ENCODE data around the gene OPN1LW.
"Not testable (repeated sequence)": the region's sequence is repeated elsewhere in the genome, so short reads cannot be mapped to it uniquely, and the experiment has no call there.

Gene OPN1LW

GRCh38 chrX:154125391-154126040 is 18.5 kb upstream of the OPN1LW start:
- in situ Hi-C loops (cut with HindIII; ENCODE audit: low pct_ligation_motif_present, low pct_unique_long_range_greater_than_20kb, low sequenced_read_pairs) = no loop called here
- DNase-seq = no peak

- in situ Hi-C loops (cut with HindIII; ENCODE audit: low pct_ligation_motif_present, low pct_unique_long_range_greater_than_20kb, low sequenced_read_pairs) = no loop called here
- no peak for DNase-seq
These were observed 17.9 kb upstream of the OPN1LW start for GRCh38 chrX:154126101-154126500.

DNA sequence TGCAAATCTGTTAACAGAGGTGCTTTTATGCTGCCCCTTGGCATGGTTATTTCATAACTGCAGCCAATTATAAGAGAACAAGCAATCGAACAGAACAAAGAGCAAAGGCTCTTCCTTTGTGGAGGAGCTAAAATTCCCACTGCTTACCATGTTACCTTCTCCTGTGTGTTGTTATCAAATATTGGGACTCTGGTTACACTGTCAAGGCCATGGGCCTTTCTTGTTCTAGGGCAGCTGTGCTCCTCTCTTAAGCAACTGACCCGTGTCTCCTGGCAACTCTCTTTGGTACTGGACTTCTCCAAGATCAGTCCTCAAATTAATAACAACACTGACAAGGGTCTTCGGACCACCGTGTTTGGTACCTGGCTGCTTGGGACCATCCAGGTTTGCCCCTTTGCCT is 12.1 kb upstream of the OPN1LW start:
- in situ Hi-C loops (cut with HindIII; ENCODE audit: low pct_ligation_motif_present, low pct_unique_long_range_greater_than_20kb, low sequenced_read_pairs) = no loop called here
- no peak for DNase-seq

- no peak for DNase-seq
- in situ Hi-C loops (cut with HindIII; ENCODE audit: low pct_ligation_motif_present, low pct_unique_long_range_greater_than_20kb, low sequenced_read_pairs) = no loop called here
These were observed 11.7 kb upstream of the OPN1LW start for GRCh38 chrX:154132366-154132765.

GRCh38 chrX:154135458-154136229 is 8.4 kb upstream of the OPN1LW start:
- in situ Hi-C loops (cut with HindIII; ENCODE audit: low pct_ligation_motif_present, low pct_unique_long_range_greater_than_20kb, low sequenced_read_pairs) = no loop called here
- DNase-seq = peak; percentile 58

- in situ Hi-C loops (cut with HindIII; ENCODE audit: low pct_ligation_motif_present, low pct_unique_long_range_greater_than_20kb, low sequenced_read_pairs) = no loop called here
- peak; percentile 20 for DNase-seq
These were observed 7.3 kb upstream of the OPN1LW start for GRCh38 chrX:154136627-154137161.

DNA sequence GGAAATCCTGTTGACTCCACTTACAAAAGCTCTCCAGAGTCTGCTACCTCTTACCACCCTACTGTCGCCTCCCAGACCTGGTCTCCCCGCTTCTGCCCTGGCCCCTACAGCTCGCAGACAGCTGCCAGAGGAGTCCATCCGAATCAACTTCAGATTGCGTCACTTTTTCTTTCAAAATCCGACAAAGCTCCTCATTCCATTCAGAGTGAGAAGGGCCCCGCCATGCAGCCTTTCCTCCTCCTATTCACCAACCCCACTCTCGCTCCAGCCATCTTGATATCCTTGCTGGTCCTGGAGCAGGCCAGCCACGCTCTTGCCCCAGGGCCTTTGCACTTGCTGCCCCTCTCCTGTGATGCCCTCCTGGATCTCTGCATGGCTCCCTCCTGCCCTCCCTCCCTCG is 5.2 kb upstream of the OPN1LW start:
- no peak for DNase-seq
- in situ Hi-C loops (cut with HindIII; ENCODE audit: low pct_ligation_motif_present, low pct_unique_long_range_greater_than_20kb, low sequenced_read_pairs) = no loop called here

DNA sequence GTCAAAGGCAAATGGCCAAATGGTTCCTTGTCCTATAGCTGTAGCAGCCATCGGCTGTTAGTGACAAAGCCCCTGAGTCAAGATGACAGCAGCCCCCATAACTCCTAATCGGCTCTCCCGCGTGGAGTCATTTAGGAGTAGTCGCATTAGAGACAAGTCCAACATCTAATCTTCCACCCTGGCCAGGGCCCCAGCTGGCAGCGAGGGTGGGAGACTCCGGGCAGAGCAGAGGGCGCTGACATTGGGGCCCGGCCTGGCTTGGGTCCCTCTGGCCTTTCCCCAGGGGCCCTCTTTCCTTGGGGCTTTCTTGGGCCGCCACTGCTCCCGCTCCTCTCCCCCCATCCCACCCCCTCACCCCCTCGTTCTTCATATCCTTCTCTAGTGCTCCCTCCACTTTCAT is 3.8 kb upstream of the OPN1LW start:
- in situ Hi-C loops (cut with HindIII; ENCODE audit: low pct_ligation_motif_present, low pct_unique_long_range_greater_than_20kb, low sequenced_read_pairs) = no loop called here
- no peak for DNase-seq

DNA sequence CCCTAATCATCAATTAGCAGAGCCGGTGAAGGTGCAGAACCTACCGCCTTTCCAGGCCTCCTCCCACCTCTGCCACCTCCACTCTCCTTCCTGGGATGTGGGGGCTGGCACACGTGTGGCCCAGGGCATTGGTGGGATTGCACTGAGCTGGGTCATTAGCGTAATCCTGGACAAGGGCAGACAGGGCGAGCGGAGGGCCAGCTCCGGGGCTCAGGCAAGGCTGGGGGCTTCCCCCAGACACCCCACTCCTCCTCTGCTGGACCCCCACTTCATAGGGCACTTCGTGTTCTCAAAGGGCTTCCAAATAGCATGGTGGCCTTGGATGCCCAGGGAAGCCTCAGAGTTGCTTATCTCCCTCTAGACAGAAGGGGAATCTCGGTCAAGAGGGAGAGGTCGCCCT is 3.3 kb upstream of the OPN1LW start:
- no peak for DNase-seq
- in situ Hi-C loops (cut with HindIII; ENCODE audit: low pct_ligation_motif_present, low pct_unique_long_range_greater_than_20kb, low sequenced_read_pairs) = no loop called here

- DNase-seq = no peak
- in situ Hi-C loops (cut with HindIII; ENCODE audit: low pct_ligation_motif_present, low pct_unique_long_range_greater_than_20kb, low sequenced_read_pairs) = no loop called here
These were observed 1.7 kb upstream of the OPN1LW start for GRCh38 chrX:154142386-154142785.

- in situ Hi-C loops (cut with HindIII; ENCODE audit: low pct_ligation_motif_present, low pct_unique_long_range_greater_than_20kb, low sequenced_read_pairs) = no loop called here
- DNase-seq = no peak
These were observed 895 bp upstream of the OPN1LW start for GRCh38 chrX:154142950-154143745.

GRCh38 chrX:154151030-154151429 is 7.0 kb downstream of the OPN1LW start:
- in situ Hi-C loops (cut with HindIII; ENCODE audit: low pct_ligation_motif_present, low pct_unique_long_range_greater_than_20kb, low sequenced_read_pairs); DNase-seq: not testable (repeated sequence)

DNA sequence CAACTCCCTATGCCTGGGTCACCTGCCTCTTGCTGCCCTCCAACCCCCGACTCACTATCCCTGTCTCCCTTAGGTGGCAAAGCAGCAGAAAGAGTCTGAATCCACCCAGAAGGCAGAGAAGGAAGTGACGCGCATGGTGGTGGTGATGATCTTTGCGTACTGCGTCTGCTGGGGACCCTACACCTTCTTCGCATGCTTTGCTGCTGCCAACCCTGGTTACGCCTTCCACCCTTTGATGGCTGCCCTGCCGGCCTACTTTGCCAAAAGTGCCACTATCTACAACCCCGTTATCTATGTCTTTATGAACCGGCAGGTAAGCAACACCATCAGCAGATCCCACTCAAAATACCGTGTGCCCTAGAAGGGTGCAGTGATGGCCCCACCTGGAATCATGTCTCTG is 12.2 kb downstream of the OPN1LW start:
- in situ Hi-C loops (cut with HindIII; ENCODE audit: low pct_ligation_motif_present, low pct_unique_long_range_greater_than_20kb, low sequenced_read_pairs); DNase-seq: not testable (repeated sequence)

DNA sequence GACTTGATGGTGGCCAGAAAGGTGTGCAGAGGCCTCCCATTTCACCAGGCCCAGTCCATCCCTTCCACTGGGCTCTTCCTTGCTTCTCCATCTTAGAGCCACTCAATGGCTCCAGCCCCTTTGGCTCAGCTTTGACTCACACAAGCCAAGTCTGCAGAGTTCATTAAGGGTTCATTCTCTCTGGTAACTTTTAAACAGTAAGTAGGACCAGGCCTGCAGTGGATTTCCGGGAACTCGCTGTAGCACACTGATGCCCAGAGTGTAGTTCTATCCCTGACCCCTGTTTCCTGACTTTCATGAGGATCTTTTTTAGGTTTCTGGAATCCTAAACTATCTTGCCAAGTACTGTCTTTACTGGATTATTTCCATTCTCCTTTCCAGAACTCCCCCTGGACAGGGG is 13.2 kb downstream of the OPN1LW start:
- DNase-seq; in situ Hi-C loops (cut with HindIII; ENCODE audit: low pct_ligation_motif_present, low pct_unique_long_range_greater_than_20kb, low sequenced_read_pairs): not testable (repeated sequence)

DNA sequence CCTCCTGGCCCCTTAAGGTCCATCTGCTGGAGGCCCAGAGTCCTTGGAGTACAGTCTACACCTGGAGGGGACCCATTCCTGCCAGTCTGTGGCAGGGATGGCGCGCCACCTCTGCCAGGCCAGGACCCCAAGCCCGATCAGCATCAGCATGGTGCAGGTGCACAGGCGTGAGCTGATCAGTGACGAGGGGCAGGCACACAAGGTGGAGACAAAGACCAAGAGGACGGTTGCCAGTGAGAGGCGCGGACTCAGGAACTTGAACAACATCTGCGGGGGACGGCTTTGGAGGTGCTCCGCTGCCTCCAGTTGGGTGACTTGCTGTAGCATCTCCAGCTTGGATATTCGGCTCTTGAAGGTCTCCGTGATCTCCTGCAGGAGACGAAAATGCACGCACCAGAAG is 15.3 kb downstream of the OPN1LW start:
- in situ Hi-C loops (cut with HindIII; ENCODE audit: low pct_ligation_motif_present, low pct_unique_long_range_greater_than_20kb, low sequenced_read_pairs); DNase-seq: not testable (repeated sequence)

GRCh38 chrX:154164902-154165301 is 20.9 kb downstream of the OPN1LW start:
- in situ Hi-C loops (cut with HindIII; ENCODE audit: low pct_ligation_motif_present, low pct_unique_long_range_greater_than_20kb, low sequenced_read_pairs); DNase-seq: not testable (repeated sequence)

DNA sequence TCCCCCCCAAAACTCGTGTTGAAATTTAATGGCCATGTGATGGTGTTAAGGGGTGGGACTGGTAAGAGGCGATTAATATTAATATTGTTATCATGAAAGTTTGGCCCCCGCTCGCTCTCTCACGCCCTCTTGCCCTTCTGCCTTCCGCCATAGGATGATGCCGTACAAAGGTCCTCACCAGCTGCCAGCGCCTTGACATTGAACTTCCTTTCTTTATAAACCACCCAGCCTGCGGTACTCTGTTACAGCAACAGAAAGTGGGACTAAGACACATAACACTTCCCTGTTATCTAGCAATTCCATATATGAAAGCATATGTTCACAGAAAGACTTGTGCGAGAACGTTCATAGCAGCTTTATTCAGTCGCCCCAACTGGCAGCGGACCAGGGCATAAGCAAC is 24.3 kb downstream of the OPN1LW start:
- DNase-seq; in situ Hi-C loops (cut with HindIII; ENCODE audit: low pct_ligation_motif_present, low pct_unique_long_range_greater_than_20kb, low sequenced_read_pairs): not testable (repeated sequence)

- in situ Hi-C loops (cut with HindIII; ENCODE audit: low pct_ligation_motif_present, low pct_unique_long_range_greater_than_20kb, low sequenced_read_pairs); DNase-seq: not testable (repeated sequence)
These were observed 28.5 kb downstream of the OPN1LW start for GRCh38 chrX:154172535-154172943.

- DNase-seq; in situ Hi-C loops (cut with HindIII; ENCODE audit: low pct_ligation_motif_present, low pct_unique_long_range_greater_than_20kb, low sequenced_read_pairs): not testable (repeated sequence)
These were observed 30.3 kb downstream of the OPN1LW start for GRCh38 chrX:154174356-154174755.

All from ACHN (cell line).